ENCODE measurements around the gene PHOSPHO1.

The PHOSPHO1 gene

DNA sequence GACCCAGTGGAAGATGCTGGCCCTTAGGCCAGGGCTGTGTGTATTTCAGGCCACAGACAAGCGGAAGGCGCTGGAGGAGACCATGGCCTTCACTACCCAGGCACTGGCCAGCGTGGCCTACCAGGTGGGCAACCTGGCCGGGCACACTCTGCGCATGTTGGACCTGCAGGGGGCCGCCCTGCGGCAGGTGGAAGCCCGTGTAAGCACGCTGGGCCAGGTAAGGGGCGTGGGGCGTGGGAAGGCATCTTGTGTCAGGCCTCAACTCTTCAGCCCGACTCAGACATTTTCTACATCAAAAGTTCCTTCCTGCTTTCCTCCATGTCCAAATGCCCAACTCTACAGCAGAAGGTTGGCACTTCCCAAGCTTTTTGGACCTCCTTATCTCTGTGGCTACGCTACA lies 14.1 kb downstream of the PHOSPHO1 start:
- no peaks in the 10 kb centered on the region for H4K20me1 ChIP-seq (ENCODE audit: low read depth, low read length)
- H3K27me3 ChIP-seq (ENCODE audit: low read length) = no peaks in the 10 kb centered on the region
- TF ChIP-seq EZH2phosphoT487 (conservative IDR thresholded peaks at IDR 0.05; ENCODE audit: low read length) = no peak
- TF ChIP-seq, protein P1, sequence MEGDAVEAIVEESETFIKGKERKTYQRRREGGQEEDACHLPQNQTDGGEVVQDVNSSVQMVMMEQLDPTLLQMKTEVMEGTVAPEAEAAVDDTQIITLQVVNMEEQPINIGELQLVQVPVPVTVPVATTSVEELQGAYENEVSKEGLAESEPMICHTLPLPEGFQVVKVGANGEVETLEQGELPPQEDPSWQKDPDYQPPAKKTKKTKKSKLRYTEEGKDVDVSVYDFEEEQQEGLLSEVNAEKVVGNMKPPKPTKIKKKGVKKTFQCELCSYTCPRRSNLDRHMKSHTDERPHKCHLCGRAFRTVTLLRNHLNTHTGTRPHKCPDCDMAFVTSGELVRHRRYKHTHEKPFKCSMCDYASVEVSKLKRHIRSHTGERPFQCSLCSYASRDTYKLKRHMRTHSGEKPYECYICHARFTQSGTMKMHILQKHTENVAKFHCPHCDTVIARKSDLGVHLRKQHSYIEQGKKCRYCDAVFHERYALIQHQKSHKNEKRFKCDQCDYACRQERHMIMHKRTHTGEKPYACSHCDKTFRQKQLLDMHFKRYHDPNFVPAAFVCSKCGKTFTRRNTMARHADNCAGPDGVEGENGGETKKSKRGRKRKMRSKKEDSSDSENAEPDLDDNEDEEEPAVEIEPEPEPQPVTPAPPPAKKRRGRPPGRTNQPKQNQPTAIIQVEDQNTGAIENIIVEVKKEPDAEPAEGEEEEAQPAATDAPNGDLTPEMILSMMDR (IDR thresholded peaks at IDR 0.05; ENCODE audit: insufficient read depth, low read length, poor library complexity, severe bottlenecking) = no peak
- H3K79me2 ChIP-seq (ENCODE audit: insufficient read depth, low read length) = peaks cover 7% of the 10 kb centered on the region
- no peaks in the 10 kb centered on the region for H3K36me3 ChIP-seq (ENCODE audit: low read length)
- H3K27ac ChIP-seq (ENCODE audit: low read depth, low read length) = peak overlapping the region; percentile 87
- no peak overlapping the region for H2AFZ ChIP-seq (ENCODE audit: low read depth, low read length, severe bottlenecking)
- H3K9me2 ChIP-seq (replicated peaks; ENCODE audit: insufficient read depth, low read length) = no peaks in the 10 kb centered on the region
- peak overlapping the region; percentile 33 for H3K4me2 ChIP-seq (ENCODE audit: low read depth, low read length, poor library complexity, severe bottlenecking)
- no peaks in the 10 kb centered on the region for H3K9me3 ChIP-seq (ENCODE audit: insufficient read depth, low read length)
- H3K4me3 ChIP-seq (ENCODE audit: insufficient read depth, low read length, poor library complexity, severe bottlenecking) = no peak overlapping the region
- peaks cover 50% of the 10 kb centered on the region for H3F3A ChIP-seq (ENCODE audit: insufficient read depth)
- H3K9ac ChIP-seq (ENCODE audit: low read length) = peak overlapping the region; percentile 2; the same call in 1 of the 2 replicates

DNA sequence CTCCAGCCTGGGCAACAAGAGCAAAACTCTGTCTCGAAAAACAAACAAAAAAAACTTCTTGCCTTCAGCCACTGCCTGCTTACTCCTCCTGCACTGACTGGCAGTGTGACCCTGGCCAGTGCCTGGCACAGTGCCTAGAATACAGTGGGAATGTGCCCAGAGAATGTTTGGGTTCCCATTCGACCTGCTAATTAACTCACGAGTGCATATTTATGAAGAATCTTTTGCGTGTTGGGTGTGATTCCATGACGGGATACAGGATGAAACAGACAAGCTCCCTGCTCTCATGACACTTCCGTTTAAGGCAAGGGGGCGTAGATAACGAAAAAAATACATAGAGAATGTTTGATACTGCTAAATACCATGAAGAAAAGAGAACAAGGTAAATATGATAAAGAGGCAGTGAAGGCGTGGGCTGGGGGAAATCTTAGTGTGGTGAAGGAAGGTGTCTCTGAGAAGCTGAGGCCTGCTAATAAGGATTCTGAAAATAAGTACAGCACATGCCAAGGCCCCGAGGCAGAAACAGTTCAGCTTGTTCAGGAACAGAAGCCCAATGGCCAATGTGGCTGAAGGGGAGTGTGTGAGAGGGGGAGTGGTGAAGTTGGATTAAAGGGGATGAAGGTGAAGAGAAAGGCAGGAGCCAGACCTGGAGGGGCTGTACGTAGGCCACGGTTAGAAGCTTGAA lies 15.8 kb downstream of the PHOSPHO1 start:
- no peaks in the 10 kb centered on the region for H3K9me2 ChIP-seq (replicated peaks; ENCODE audit: insufficient read depth, low read length)
- no peak for TF ChIP-seq EZH2phosphoT487 (conservative IDR thresholded peaks at IDR 0.05; ENCODE audit: low read length)
- TF ChIP-seq, protein P1 (IDR thresholded peaks at IDR 0.05; ENCODE audit: insufficient read depth, low read length, poor library complexity, severe bottlenecking) = no peak
- no peaks in the 10 kb centered on the region for H4K20me1 ChIP-seq (ENCODE audit: low read depth, low read length)
- no peaks in the 10 kb centered on the region for H3K9me3 ChIP-seq (ENCODE audit: insufficient read depth, low read length)
- H3K79me2 ChIP-seq (ENCODE audit: insufficient read depth, low read length) = peaks cover 20% of the 10 kb centered on the region
- peaks cover 57% of the 10 kb centered on the region for H3F3A ChIP-seq (ENCODE audit: insufficient read depth)
- no peak overlapping the region for H2AFZ ChIP-seq (ENCODE audit: low read depth, low read length, severe bottlenecking)
- no peak overlapping the region; the same call in 1 of the 2 replicates for H3K9ac ChIP-seq (ENCODE audit: low read length)
- H3K27ac ChIP-seq (ENCODE audit: low read depth, low read length) = peak overlapping the region; percentile 87
- no peak overlapping the region for H3K4me3 ChIP-seq (ENCODE audit: insufficient read depth, low read length, poor library complexity, severe bottlenecking)
- H3K4me2 ChIP-seq (ENCODE audit: low read depth, low read length, poor library complexity, severe bottlenecking) = peak overlapping the region; percentile 19
- H3K36me3 ChIP-seq (ENCODE audit: low read length) = no peaks in the 10 kb centered on the region
- no peaks in the 10 kb centered on the region for H3K27me3 ChIP-seq (ENCODE audit: low read length)

DNA sequence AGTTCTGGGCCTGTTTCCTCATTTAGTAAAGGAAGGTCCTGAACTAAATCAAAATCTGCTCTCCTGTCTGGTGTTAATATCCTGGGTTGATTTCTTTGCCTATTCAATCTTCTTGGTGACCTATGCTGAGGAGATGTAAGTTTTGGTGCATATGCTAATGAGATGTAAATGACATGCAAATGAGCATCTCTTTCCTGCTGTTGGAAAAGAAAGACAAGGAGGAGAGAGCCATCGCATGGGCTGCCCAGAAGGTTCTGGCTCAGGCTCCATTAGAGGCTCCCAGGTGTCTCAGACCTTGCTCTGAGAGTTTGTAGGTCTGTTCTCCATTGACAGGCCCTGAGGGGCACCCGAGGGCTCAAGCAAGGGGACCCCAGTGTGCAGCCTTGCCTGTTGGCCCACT lies 16.7 kb downstream of the PHOSPHO1 start:
- H4K20me1 ChIP-seq (ENCODE audit: low read depth, low read length) = no peaks in the 10 kb centered on the region
- no peaks in the 10 kb centered on the region for H3K27me3 ChIP-seq (ENCODE audit: low read length)
- peak overlapping the region; percentile 38 for H3K4me3 ChIP-seq (ENCODE audit: insufficient read depth, low read length, poor library complexity, severe bottlenecking)
- H3K4me2 ChIP-seq (ENCODE audit: low read depth, low read length, poor library complexity, severe bottlenecking) = peak overlapping the region; percentile 88
- H3K27ac ChIP-seq (ENCODE audit: low read depth, low read length) = peak overlapping the region; percentile 87
- H3K9me3 ChIP-seq (ENCODE audit: insufficient read depth, low read length) = no peaks in the 10 kb centered on the region
- H3K9me2 ChIP-seq (replicated peaks; ENCODE audit: insufficient read depth, low read length) = no peaks in the 10 kb centered on the region
- peak overlapping the region; percentile 39 for H3K9ac ChIP-seq (ENCODE audit: low read length)
- TF ChIP-seq, protein P1 (IDR thresholded peaks at IDR 0.05; ENCODE audit: insufficient read depth, low read length, poor library complexity, severe bottlenecking) = no peak
- TF ChIP-seq EZH2phosphoT487 (conservative IDR thresholded peaks at IDR 0.05; ENCODE audit: low read length) = no peak
- peaks cover 54% of the 10 kb centered on the region for H3F3A ChIP-seq (ENCODE audit: insufficient read depth)
- no peak overlapping the region for H2AFZ ChIP-seq (ENCODE audit: low read depth, low read length, severe bottlenecking)
- H3K79me2 ChIP-seq (ENCODE audit: insufficient read depth, low read length) = peaks cover 20% of the 10 kb centered on the region
- no peaks in the 10 kb centered on the region for H3K36me3 ChIP-seq (ENCODE audit: low read length)

All from SU-DHL-6 (cell line).